ENCODE data around the gene UNC45B.
"Not testable (repeated sequence)": the region's sequence is repeated elsewhere in the genome, so short reads cannot be mapped to it uniquely, and the experiment has no call there.

The UNC45B gene, protein sequence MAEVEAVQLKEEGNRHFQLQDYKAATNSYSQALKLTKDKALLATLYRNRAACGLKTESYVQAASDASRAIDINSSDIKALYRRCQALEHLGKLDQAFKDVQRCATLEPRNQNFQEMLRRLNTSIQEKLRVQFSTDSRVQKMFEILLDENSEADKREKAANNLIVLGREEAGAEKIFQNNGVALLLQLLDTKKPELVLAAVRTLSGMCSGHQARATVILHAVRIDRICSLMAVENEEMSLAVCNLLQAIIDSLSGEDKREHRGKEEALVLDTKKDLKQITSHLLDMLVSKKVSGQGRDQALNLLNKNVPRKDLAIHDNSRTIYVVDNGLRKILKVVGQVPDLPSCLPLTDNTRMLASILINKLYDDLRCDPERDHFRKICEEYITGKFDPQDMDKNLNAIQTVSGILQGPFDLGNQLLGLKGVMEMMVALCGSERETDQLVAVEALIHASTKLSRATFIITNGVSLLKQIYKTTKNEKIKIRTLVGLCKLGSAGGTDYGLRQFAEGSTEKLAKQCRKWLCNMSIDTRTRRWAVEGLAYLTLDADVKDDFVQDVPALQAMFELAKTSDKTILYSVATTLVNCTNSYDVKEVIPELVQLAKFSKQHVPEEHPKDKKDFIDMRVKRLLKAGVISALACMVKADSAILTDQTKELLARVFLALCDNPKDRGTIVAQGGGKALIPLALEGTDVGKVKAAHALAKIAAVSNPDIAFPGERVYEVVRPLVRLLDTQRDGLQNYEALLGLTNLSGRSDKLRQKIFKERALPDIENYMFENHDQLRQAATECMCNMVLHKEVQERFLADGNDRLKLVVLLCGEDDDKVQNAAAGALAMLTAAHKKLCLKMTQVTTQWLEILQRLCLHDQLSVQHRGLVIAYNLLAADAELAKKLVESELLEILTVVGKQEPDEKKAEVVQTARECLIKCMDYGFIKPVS

DNA sequence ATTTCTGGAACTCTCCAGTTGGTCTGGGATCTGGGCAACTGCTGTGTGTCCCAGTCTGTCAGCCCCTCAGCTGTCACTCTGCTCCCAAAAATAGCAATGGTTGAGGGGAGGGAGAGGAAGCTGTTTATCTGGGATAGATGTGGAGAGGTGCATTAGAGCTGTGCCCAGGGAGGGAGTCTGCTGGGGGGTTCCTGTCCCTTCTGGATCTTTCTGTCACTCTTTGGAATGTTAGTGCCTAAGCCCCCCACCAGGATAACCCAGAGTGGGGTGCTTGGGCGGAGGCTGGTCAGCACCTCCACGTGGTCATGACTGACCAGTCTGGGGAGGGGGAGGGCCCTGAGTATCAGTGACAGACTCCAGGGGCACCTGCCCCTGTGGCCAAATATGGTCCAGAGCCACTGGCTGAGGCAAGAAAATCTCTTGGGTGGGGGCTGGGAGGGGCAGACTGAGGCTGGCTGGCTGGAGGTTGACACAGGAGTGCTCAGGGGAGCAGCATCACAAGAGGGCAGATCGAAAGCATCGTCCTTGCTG is at the start of gene UNC45B:
TSS of gene UNC45B (plus strand) at position 443 of the 531 bp plus-strand sequence. CDS start 447 bp downstream, outside the sequence.
- no peak for DNase-seq (ENCODE audit: low spot score)

DNA sequence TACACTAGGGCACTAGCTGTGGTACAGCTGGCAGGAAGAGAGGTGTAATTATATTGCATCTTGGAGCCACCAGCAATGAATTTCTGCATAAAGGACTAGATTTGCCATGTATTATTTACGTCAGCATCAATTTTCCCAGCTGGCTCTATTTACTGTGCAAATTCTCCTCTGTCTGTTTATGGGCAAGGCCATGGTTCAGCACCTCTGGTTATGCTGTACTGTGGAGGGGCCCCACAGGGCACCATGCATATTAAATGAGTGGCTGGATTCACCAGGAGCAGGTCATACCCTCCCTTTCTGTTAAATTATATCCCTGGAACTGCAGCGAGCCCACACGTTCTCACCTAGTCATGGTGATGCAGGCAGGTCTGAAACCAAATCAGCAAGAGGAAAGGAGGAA is 47.7 kb upstream of the UNC45B start:
- no peak for DNase-seq (ENCODE audit: low spot score)

DNA sequence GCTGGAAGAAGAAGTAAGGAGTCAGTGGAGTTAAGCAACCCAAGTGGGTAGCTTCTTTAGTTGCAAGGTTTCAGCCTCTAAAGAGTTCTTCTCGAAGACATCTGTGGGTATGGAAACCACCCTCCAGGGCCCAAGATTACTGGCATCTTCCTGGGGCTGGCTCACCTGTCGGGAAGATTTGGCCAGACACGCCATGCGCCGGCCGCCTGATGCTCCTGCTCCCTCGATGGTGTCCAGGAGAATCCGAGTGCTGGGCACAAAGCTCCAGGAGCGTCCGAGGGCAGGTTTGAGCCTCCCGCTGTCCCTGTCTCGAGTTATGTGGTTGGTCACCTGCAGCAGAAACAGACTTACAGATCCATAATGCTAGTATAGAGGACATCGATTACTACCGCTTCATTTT is 46.6 kb upstream of the UNC45B start:
- no peak for DNase-seq (ENCODE audit: low spot score)

DNA sequence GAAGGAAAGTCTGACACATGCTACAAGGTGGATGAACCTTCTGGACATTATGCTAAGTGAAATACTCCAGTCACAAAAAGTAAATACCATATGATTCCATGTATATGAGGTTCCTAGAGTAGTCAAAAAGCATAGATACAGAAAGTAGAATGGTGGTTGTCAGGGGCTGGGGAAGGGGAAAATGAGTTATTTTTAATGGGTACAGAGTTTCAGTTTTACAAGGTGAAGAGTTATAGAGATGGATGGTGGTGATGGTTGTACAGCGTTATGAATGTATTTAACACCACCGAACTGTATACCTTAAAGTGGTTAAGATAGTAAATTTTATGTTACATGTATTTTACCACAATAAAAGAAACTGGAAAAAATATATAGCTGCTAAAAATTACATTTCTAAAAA is 45.9 kb upstream of the UNC45B start:
- no peak for DNase-seq (ENCODE audit: low spot score)

DNA sequence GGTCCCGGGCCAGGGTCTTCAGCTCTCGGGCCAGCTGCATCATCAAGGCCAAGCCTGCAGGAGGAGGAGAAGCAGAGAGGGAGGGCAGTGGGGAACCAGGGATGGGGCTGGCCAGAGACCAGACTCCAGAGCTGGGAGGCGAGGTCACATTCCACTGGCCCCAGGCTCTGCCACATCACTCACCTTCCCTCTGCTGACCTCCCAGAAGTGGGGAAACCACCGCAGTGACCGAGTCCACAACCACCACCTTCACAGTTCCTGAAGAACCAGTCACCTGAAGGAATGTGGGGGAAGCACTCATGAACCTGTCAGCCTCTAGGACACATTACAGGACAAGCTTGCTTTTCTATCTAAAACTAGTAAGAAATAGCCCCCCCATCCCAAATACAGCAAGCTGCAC is 44.3 kb upstream of the UNC45B start:
- no peak for DNase-seq (ENCODE audit: low spot score)

DNA sequence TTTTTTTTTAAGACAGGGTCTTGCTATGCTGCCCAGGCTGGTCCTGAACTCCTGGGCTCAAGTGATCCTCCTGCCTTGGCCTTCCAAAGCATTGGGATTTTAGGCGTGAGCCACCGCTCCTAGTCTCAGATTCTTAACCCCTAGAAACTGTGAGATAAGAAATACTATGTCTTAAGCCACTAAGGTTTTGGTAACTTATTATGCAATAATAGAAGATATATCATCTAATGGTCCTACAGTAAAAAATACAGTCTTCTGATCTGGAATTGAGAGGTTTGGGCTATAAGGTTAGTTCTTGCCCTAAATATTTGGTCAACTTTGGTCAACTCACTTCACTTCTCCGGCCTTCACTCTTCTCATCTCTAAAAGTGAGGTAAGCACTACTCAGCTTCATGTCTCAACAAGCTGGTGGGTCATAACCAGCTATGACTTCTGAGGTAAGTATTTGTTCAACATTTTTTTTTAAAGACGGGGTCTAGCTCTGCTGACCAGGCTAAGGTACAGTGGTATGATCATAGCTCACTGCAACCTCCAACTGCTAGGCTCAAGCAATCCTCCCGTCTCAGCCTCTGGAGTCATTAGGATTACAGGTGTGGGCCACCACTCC is 42.7 kb upstream of the UNC45B start:
- DNase-seq (ENCODE audit: low spot score) = no peak

DNA sequence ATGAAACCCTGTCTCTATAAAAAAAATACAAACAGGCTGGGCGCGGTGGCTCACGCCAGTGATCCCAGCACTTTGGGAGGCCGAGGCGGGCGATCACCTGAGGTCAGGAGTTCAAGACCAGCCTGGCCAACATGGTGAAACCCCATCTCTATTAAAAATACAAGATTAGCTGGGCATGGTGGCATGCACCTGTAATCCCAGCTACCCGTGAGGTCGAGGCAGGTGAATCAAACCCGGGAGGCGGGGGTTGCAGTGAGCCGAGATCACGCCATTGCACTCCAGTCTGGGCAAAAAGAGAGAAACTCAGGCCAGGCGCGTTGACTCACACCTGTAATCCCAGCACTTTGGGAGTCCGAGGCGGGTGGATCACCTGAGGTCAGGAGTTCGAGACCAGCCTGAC is 36.8 kb upstream of the UNC45B start:
- DNase-seq (ENCODE audit: low spot score) = not testable (repeated sequence)

DNA sequence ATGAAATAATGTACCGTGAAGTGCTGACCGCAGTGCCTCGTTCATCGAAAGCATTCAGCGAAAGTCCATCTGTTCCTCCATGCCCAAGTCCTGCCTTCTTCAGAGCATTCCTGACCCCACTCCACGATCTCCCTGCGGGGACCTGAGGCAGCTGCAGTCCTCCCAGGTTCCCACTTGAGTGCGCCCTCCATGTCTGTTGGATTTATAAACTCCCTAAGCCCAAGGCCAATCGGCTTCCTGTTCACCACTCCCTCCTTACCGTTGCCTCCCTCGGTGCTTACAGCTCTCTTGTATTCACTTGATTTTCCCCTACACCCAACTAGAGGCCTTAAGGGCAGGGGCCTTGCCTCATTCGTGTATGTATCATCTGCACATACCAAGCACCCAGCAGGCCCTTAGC is 30.8 kb upstream of the UNC45B start:
- DNase-seq (ENCODE audit: low spot score) = no peak

DNA sequence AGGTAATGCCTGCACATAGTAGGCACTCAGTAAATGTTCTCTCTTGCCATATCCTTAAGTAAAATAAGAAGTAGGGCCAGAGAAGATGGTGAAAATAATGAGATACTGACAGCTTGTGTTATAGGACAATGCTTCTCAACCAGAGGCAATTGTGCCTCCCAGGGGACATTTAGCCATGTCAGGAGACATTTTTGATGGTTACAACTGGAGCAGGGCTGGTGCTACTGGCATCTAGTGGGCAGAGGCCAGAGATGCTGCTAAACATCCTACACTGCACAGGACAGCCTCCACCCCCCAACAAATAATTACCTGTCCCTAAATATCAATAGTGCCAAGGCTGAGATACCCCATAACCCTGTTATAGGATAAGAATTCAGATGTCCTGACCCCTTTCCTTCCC is 29.6 kb upstream of the UNC45B start:
- peak; percentile 26 for DNase-seq (ENCODE audit: low spot score)

DNA sequence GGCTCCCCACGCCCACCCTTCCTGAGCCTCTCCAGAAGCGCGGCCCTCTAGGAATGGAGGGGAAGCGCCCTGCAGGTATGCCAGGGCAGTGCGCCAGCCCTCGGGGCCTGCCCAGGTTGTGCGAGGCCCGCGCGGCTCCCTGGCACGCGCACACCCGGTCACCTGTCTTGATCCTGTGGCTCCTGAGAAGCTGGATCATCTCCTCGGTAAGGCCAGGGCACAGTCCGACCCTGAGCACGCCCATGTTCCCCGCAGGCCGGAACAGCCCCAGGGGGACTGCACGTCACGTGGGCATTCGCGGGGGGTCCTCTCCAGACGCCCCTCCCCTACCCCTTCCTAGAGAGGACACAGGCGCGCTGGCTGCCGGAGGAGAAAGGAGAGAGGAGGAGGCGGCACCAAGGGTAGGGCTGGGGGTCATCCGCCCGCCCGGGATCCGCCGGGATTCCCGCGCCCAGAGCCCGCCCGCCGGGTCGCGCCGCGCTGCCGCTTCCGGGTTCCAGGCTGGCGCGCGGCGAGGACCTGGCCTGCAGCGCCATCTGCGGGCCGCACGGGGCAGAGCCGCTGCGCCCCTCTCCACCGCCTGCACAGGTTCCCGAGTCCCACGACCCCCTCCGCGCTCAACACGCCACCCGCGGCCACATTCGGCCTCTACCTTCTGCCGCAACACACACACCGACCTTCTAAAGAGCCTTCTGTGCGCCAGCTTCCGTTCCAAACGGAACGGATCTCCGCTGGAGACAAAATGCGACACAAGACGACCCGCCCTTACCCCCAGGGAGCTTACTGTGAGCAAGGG is 28.0 kb upstream of the UNC45B start, which contains the start of gene RAD51D:
TSS of gene RAD51D (minus strand) at position 491 of the 796 bp plus-strand sequence. CDS start at position 244, 247 bp downstream.
- DNase-seq (ENCODE audit: low spot score) = peak; percentile 73

DNA sequence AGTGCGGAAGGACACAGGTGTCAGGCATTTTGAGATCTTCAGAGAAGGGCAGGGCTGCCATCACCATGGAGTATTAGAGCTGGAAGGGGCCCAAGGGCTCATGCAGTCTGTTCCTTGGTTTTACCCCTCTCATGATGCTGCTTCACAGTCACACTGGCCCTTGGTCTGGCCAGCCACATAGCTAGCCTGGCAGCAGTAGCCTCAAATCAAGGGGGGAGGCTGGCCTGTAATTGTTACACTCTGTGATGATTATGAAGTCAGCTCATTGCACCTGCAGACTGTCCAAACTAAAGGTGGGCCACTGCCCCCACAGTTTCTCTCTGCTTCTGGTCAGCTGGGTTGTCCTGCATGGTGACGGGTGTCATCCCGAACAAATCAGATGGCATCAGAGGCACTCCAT is 26.3 kb upstream of the UNC45B start, which contains the start of gene FNDC8:
TSS of gene FNDC8 (plus strand) at position 301 of the 400 bp plus-strand sequence. CDS start at position 380, 79 bp downstream.
- no peak for DNase-seq (ENCODE audit: low spot score)

DNA sequence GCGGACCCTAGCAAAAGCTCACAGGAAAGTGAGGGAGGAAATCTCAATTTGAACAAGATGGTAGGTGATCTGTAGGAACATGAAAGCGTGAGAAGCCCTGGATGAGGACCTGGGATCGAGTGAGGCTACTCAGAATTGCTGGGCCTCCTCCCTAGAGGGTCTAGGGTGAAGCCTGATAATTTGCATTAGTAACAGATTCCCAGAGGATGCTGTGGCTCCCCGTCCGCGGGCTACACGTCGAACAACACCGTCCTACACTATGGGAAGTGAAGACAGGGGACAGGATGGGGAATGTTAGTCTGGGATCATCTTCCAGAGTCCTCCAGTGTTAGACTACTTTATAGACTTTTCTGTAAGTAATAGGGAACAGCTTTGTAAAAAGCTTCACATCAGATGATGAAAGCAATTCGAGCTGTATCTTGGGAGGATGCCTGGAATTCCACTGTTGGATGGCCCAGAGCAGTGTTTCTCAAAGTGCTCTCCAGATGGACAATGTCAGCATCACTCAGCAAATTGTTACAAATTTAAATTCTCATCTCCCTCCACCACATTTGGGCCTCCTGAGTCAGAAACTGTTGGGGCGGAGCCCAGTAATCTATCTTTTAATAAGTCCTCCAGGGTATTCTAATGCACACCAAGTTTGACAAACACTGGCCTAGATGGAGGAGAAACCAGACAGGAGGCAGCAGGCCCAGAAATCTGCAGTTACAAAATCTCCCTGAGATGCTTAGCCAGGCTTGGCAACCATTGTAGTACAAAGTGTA is 19.7 kb upstream of the UNC45B start:
- no peak for DNase-seq (ENCODE audit: low spot score)

DNA sequence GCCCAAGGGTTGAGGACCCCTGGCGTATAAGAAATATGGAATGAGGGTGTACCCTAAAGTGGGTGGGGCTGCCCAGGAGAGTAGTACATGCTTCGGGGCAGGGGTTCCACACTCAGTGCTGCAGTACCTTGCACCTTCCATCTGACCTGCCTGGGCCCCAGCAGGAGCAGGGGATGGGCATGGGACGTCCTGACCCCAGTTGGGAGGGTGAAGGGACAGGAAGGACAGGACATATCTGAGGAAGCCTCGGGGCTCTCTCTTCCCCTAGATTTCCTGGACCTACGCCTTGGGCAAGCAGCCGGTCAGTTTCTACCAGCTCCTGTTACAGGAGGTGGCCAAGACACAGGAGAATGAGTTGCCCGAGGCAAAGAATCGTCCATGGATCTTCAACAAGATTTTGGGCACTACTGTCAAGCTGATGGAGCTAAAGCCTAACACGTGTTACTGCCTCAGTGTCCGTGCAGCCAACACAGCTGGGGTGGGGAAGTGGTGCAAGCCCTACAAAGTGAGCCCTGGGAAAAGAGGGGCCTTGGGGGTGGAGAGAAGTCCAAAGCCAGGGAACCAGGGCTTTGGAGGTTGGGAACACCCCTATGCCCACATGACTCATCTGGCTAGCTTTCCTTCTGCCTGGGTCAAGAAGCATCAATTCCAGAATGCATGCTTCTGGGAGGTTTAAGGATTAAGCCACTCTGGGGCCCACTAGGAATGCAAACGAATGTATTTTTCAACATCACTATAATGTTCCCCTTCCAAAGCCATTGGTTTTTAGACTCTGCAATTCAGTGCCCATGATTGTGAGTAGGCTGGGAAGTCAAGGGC is 18.3 kb upstream of the UNC45B start:
- DNase-seq (ENCODE audit: low spot score) = no peak

DNA sequence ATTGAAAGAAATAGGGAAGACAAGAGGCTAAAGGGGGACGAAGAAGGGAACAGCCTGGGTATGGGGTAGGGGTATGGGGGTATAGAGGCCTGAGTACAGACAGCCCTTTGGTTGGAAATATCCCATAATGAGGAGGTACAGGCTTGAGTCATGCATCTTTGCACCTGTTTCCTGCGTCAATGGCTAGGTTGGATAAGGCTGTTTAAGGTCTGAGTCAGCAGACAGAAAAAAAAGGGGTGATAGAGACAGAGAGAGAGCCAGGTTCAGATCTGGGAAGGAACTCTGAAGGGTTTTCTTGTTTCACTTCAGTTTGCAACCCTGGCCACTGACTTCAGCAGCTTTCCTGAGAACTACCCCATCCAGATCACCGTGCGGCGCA is 17.7 kb upstream of the UNC45B start:
- DNase-seq (ENCODE audit: low spot score) = no peak

DNA sequence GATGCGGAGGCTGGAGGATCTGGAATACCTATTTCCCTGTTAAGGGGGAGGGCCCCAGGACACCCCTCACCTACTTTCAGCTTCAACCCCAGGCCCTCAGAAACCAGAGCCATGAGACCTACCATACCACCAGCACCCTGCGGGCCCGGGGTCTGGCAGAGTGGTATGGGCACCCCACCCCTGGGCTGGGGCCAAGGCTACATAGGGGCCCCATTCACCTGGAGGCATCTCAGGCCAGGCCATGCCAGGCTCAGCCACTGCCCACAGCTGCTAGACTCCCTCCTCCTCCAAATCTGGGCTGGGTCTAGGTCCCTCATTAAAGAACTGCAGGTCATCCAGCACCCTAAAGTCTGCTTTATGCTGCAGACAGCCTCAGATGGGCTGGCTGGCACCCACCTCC is 17.2 kb upstream of the UNC45B start:
- DNase-seq (ENCODE audit: low spot score) = no peak

DNA sequence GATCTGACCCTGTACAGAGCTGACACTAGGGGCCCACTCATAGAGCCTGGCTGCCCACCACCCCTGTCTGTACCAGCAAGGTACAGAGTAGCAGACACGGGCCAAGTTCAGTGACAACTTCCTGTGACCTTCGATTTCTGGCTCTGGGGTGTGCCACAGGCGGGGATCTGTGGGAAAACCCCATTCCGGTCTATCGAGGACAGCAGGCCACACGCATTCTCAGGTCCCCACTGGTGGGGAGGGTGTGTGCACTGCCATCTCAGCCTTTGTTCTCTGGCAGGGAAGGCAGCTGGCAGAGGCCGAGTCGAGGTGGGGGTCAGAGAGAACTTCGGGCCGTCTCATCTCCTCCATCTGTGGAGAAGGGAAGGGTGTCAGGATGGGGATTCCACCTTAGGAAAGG is 15.5 kb upstream of the UNC45B start:
- no peak for DNase-seq (ENCODE audit: low spot score)

DNA sequence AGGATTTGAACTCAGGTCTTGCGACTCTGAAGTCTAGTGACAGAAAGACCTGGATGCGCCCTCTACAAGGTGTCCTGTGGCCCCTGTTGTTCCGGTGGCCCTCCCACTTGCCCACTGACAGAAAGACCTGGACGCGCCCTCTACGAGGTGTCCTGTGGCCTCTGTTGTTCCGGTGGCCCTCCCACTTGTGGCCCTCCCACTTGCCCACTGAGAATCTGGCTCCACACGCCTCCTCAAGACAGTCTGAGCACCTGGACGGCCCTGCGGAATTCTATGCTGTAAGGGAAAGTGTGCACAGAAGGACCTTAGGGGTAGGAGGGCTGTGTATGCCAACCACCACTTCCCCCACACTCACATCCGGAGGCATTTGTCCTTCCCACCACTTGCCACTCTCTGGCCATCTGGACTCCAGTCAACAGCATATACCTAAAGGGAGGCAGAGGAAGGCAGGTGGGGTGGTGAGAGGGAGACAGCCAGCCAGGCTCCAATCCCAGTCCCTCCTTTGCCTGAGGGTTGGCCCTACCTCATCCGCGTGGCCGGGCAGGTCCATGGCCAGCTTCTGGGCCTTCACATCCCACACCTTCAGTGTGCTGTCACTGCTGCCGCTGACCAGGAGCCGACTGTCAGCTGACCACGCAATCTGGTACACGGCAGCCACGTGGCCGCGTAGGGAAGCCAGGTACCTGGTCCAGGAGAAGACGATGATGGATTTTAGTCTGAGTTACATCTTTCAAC is 14.6 kb upstream of the UNC45B start:
- no peak for DNase-seq (ENCODE audit: low spot score)

DNA sequence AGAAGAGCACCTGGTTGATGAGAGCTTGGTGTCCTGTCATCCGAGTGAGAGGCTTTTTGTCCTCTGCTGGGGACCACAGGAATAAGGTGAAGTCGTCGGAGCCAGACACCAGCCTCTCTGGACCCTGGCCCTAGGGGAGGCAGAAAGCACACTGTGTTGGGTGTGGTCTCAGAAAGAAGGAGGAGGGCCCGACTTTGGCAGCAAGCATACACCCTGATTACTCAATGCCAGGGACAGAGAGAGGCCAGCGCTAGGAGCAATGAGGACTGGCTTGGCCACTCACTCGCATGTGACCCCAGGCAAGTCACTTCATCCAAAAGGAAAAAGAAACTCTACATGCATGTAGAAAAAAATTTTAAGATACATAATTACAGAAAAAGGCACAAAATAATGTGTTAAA is 12.3 kb upstream of the UNC45B start:
- no peak for DNase-seq (ENCODE audit: low spot score)

DNA sequence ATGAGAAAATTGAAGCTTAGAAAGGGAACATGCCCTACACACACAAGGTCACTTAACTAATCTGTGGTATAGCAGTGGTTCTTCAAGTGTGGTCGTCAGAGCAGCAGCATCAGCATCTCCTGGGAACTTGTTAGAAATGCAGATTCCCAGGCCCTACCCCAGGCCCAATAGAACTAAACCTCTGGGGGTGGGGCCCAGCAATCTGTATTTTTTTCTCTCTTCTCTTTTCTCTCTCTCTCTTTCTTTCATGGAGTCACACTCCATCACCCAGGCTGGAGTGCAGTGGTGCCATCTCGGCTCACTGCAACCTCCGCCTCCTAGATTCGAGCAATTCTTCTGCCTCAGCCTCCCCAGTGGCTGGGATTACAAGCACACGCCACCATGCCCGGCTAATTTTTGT is 9.4 kb upstream of the UNC45B start:
- DNase-seq (ENCODE audit: low spot score) = no peak

All from kidney capillary endothelial cell (primary cell).